ENCODE measurements around the gene PSPN. TPM values are rescaled to one million over a fixed set of nuclear protein-coding genes. Genes with fewer than 3 reads are reported as not detected.

Gene PSPN
- polyA plus RNA-seq, 1 donor (not counting 4 experiments of a cell fraction or from before 2014, with no cell fraction given): 0.33 TPM

DNA sequence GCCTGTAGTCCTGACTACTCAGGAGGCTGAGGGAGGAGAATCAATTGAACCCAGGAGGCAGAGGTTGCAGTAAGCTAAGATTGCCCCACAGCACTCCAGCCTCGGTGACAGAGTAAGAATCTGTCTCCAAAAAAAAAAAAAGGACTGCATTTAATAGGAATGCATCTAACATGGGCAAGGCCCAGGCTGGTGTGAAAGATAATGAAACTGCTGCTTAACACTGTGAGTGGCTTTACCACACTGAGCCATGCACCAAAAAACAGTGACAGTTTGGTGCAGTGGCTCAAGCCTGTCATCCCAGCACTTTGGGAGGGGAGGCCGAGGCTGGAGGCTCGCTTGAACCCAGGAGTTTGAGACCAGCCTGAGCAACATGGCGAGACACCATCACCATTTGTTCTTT, 8.6 kb upstream of the PSPN start:
- no peak overlapping the region for H3K4me3 ChIP-seq (ENCODE audit: control insufficient read depth in 2 of 3, extremely low read depth in 1 of 3, insufficient read depth in 2 of 3, low read depth in 1 of 3, low read length in 3 of 3)
- H3K79me2 ChIP-seq (ENCODE audit: control insufficient read depth, insufficient read depth, low read length): peaks cover 5% of the 10 kb centered on the region
- peaks cover under 1% of the 10 kb centered on the region for H4K20me1 ChIP-seq (ENCODE audit: control insufficient read depth, extremely low read depth, insufficient read depth, low read length)
- H2AFZ ChIP-seq (ENCODE audit: control insufficient read depth, low read length): no peak overlapping the region
- dilution Hi-C loops (cut with MboI; ENCODE audit: extremely low pct_ligation_motif_present, low sequenced_read_pairs): no loop called here
- no peak for TF ChIP-seq EZH2 (IDR thresholded peaks at IDR 0.05; ENCODE audit: low read length)
- TF ChIP-seq, protein P1, sequence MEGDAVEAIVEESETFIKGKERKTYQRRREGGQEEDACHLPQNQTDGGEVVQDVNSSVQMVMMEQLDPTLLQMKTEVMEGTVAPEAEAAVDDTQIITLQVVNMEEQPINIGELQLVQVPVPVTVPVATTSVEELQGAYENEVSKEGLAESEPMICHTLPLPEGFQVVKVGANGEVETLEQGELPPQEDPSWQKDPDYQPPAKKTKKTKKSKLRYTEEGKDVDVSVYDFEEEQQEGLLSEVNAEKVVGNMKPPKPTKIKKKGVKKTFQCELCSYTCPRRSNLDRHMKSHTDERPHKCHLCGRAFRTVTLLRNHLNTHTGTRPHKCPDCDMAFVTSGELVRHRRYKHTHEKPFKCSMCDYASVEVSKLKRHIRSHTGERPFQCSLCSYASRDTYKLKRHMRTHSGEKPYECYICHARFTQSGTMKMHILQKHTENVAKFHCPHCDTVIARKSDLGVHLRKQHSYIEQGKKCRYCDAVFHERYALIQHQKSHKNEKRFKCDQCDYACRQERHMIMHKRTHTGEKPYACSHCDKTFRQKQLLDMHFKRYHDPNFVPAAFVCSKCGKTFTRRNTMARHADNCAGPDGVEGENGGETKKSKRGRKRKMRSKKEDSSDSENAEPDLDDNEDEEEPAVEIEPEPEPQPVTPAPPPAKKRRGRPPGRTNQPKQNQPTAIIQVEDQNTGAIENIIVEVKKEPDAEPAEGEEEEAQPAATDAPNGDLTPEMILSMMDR (optimal IDR thresholded peaks at IDR 0.05 in 1 of 3, IDR thresholded peaks at IDR 0.05 in 1 of 3, conservative IDR thresholded peaks at IDR 0.05 in 1 of 3; ENCODE audit: extremely low read depth in 1 of 3, insufficient read depth in 2 of 3, low read length in 3 of 3): no peak
- H3K9me3 ChIP-seq (ENCODE audit: control insufficient read depth, low read depth, low read length): no peaks in the 10 kb centered on the region
- no peaks in the 10 kb centered on the region for H3K27me3 ChIP-seq (ENCODE audit: control insufficient read depth, extremely low read depth, insufficient read depth, low read length)
- H3K4me2 ChIP-seq (ENCODE audit: control insufficient read depth, extremely low read depth, insufficient read depth, low read depth, low read length): no peak overlapping the region
- no peaks in the 10 kb centered on the region for H3K9me1 ChIP-seq (ENCODE audit: control insufficient read depth, extremely low read depth, insufficient read depth, low read length)
- DNase-seq (ENCODE audit: low read depth, low spot score): no peak
- H3K4me1 ChIP-seq (ENCODE audit: control insufficient read depth, extremely low read depth, insufficient read depth, low read length): no peaks in the 10 kb centered on the region
- H3K36me3 ChIP-seq (ENCODE audit: control insufficient read depth in 2 of 2, extremely low read depth in 1 of 2, insufficient read depth in 2 of 2, low read length in 2 of 2): peaks cover 50 to 55% of the 10 kb centered on the region in 2 experiments
- no peak overlapping the region for H3K27ac ChIP-seq (ENCODE audit: control insufficient read depth, insufficient read depth, low read length)
- no peak overlapping the region for H3K9ac ChIP-seq (ENCODE audit: control insufficient read depth, extremely low read depth, insufficient read depth, low read length)
- no peak for FAIRE-seq

DNA sequence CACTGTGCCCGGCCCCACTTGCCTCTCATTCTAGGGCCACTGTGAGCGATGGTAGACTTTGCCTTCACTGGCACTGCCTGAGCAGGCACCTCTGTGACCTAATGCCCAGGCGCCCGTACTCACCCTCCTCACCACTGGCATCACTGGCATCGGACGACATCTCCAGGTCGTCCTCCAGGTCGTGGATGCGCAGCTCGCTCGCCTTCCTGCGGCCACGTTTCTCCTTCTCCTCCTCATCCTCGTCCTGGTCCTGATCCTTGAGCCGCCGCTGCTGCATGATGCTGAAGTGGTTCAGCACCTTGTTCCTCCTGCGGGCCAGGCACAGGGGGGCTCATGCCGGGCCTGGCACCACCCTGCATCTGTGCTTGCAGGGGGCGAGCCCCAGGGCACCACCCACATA, 7.5 kb upstream of the PSPN start:
- DNase-seq (ENCODE audit: low read depth, low spot score) (no peak), FAIRE-seq (no peak)
- Histone ChIP-seq H3K9ac (ENCODE audit: control insufficient read depth, extremely low read depth, insufficient read depth, low read length) (no peak overlapping the region), H3K36me3 (ENCODE audit: control insufficient read depth in 2 of 2, extremely low read depth in 1 of 2, insufficient read depth in 2 of 2, low read length in 2 of 2) (peaks cover 43 to 47% of the 10 kb centered on the region in 2 experiments), H3K79me2 (ENCODE audit: control insufficient read depth, insufficient read depth, low read length) (peaks cover 2% of the 10 kb centered on the region), H3K27me3 (ENCODE audit: control insufficient read depth, extremely low read depth, insufficient read depth, low read length) (no peaks in the 10 kb centered on the region), H3K4me2 (ENCODE audit: control insufficient read depth, extremely low read depth, insufficient read depth, low read depth, low read length) (no peak overlapping the region), H3K27ac (ENCODE audit: control insufficient read depth, insufficient read depth, low read length) (no peak overlapping the region), H3K4me1 (ENCODE audit: control insufficient read depth, extremely low read depth, insufficient read depth, low read length) (no peaks in the 10 kb centered on the region), H4K20me1 (ENCODE audit: control insufficient read depth, extremely low read depth, insufficient read depth, low read length) (no peaks in the 10 kb centered on the region), H3K9me3 (ENCODE audit: control insufficient read depth, low read depth, low read length) (no peaks in the 10 kb centered on the region), H3K9me1 (ENCODE audit: control insufficient read depth, extremely low read depth, insufficient read depth, low read length) (no peaks in the 10 kb centered on the region), H2AFZ (ENCODE audit: control insufficient read depth, low read length) (no peak overlapping the region), H3K4me3 (ENCODE audit: control insufficient read depth in 2 of 3, extremely low read depth in 1 of 3, insufficient read depth in 2 of 3, low read depth in 1 of 3, low read length in 3 of 3) (no peak overlapping the region)
- TF ChIP-seq, protein P1 (optimal IDR thresholded peaks at IDR 0.05 in 1 of 3, IDR thresholded peaks at IDR 0.05 in 1 of 3, conservative IDR thresholded peaks at IDR 0.05 in 1 of 3; ENCODE audit: extremely low read depth in 1 of 3, insufficient read depth in 2 of 3, low read length in 3 of 3): no peak
- TF ChIP-seq EZH2 (IDR thresholded peaks at IDR 0.05; ENCODE audit: low read length): no peak
- dilution Hi-C loops (cut with MboI; ENCODE audit: extremely low pct_ligation_motif_present, low sequenced_read_pairs): no loop called here

All from keratinocyte (primary cell).